Measurements from ENCODE around the gene SAT1. TPM values are rescaled to one million over a fixed set of nuclear protein-coding genes. Genes with fewer than 3 reads are reported as not detected.

The SAT1 gene
- total and polyA plus RNA-seq, 2 of the 13 experiments (the other 11 are each of a cell fraction or from before 2014, with no cell fraction given) = 216 to 1,243 TPM

GRCh38 chrX:23786268-23786815, 3.4 kb downstream of the SAT1 start:
- no peak overlapping the region for H3K27ac ChIP-seq (ENCODE audit: extremely low read length, insufficient read depth, low read length)
- H2AFZ ChIP-seq (ENCODE audit: low read length) = no peak overlapping the region
- no peaks in the 10 kb centered on the region for H3K9me3 ChIP-seq (ENCODE audit: low read length)
- DNase-seq (ENCODE audit: low spot score) (no peak), FAIRE-seq (no peak), ATAC-seq (no peak; the same call in 2 of the 3 replicates)
- peak; percentile 61; the same call in 1 of the 2 replicates for TF ChIP-seq ZNF362 (CRISPR knock-in tag; IDR thresholded peaks at IDR 0.05; ENCODE audit: borderline replicate concordance)
- TF ChIP-seq ZXDC (CRISPR knock-in tag; IDR thresholded peaks at IDR 0.05) = no peak
- no peak for TF ChIP-seq SKI (IDR thresholded peaks at IDR 0.05; ENCODE audit: partially characterized antibody)
- peak; percentile 69; the same call in 1 of the 2 replicates for TF ChIP-seq RBFOX2 (IDR thresholded peaks at IDR 0.05; ENCODE audit: low read depth, low read length)
- peak; percentile 70 for TF ChIP-seq POLR2G (IDR thresholded peaks at IDR 0.05; ENCODE audit: low read depth, low read length)
- TF ChIP-seq SSRP1 (CRISPR knock-in tag; IDR thresholded peaks at IDR 0.05) = peak; percentile 80; the same call in 1 of the 2 replicates
- peak; percentile 88 for TF ChIP-seq ZBTB38 (CRISPR knock-in tag; IDR thresholded peaks at IDR 0.05)
- 0 out of 2 replicates have a peak, but pooled peaks have one; percentile 73 for TF ChIP-seq ZBTB3 (CRISPR knock-in tag; IDR thresholded peaks at IDR 0.05; ENCODE audit: borderline replicate concordance, low read depth)
- peak; percentile 88 for TF ChIP-seq RBM22 (optimal IDR thresholded peaks at IDR 0.05; ENCODE audit: low read length)
- TF ChIP-seq POLR2A (IDR thresholded peaks at IDR 0.05; ENCODE audit: insufficient read depth in 1 of 2, low read depth in 2 of 2, low read length in 2 of 2) = 0 out of 4 replicates have a peak, but pooled peaks of 1 of the 2 experiments have one; percentile 32
- TF ChIP-seq SAP130 (CRISPR knock-in tag; IDR thresholded peaks at IDR 0.05; ENCODE audit: low read depth) = peak; percentile 36
- peak; percentile 33; the same call in 1 of the 2 replicates for TF ChIP-seq ZNF687 (CRISPR knock-in tag; IDR thresholded peaks at IDR 0.05)
- TF ChIP-seq ZNF101 (CRISPR knock-in tag; IDR thresholded peaks at IDR 0.05; ENCODE audit: borderline replicate concordance, low read depth) = no peak
- no TSS peak for BruUV-seq (replicated peaks)
- no peak overlapping the region for H3K4me2 ChIP-seq (ENCODE audit: low read depth, low read length)
- WGBS (ENCODE audit: low lambda C conversion rate) = 47% methylated on average over 6 of the region's 11 CpGs
- ChIA-PET CTCF (ENCODE audit: low intra/inter-chr PET ratio, low total read pairs) (interaction anchor here (1.3 kb wide), 1 partner anchor 116 kb away, joined by 3 read pairs; no protein-coding TSS in a partner anchor), POLR2A (interaction anchor here (0.7 to 1.8 kb wide), 3 partner anchors 13 to 115 kb away, joined by 3 to 12 read pairs (median 3); no protein-coding TSS in a partner anchor)
- H3K9ac ChIP-seq (ENCODE audit: insufficient read depth, low read depth, low read length) = no peak overlapping the region
- peaks cover 17% of the 10 kb centered on the region for H4K20me1 ChIP-seq (ENCODE audit: insufficient read depth, low read length)
- H3K79me2 ChIP-seq (ENCODE audit: insufficient read depth, low read length) = peaks cover 29% of the 10 kb centered on the region
- in situ Hi-C loops (cut with HindIII; ENCODE audit: extremely low pct_ligation_motif_present, low pct_unique_long_range_greater_than_20kb) = no loop called here
- H3K27me3 ChIP-seq (ENCODE audit: control insufficient read depth in 1 of 2, insufficient read depth in 2 of 2, low read length in 2 of 2) = no peaks in the 10 kb centered on the region; a peak in 1 of 5 replicates
- no peak overlapping the region; a peak in 1 of 6 replicates for H3K4me3 ChIP-seq (replicated peaks in 1 of 3; ENCODE audit: insufficient read depth in 1 of 3, low read depth in 2 of 3, low read length in 3 of 3)
- peaks cover 0 to 1% of the 10 kb centered on the region in 2 experiments; a peak in 2 of 5 replicates for H3K36me3 ChIP-seq (replicated peaks in 1 of 2; ENCODE audit: control insufficient read depth in 1 of 2, insufficient read depth in 2 of 2, low read length in 2 of 2)
- intact Hi-C loops (cut with micrococcal nuclease; ENCODE audit: unreplicated experiment) = loop anchor here (10.0 kb wide), 1 partner anchor 1942 kb away; no protein-coding TSS in a partner anchor
- peaks cover 36% of the 10 kb centered on the region for H3K4me1 ChIP-seq (ENCODE audit: insufficient read depth, low read length)

Data from HepG2 (cell line).